GM10266 (cell line): ENCODE data around the gene SGTB.

Experiments
- DNase-seq: peaks from one replicate; pipeline ENCODE4 v3.0.0; 2012; ENCODE audit errors: extremely low spot score
- CTCF ChIP-seq: IDR thresholded peaks from 2 replicates; pipeline ENCODE4 v1.5.1; 2012; ENCODE audit warnings: mild to moderate bottlenecking, low read depth; ENCODE audit not compliant: control insufficient read depth, insufficient read depth; ENCODE audit errors: missing control alignments

Gene SGTB

GRCh38 chr5:65730910-65731309, 9.0 kb upstream of the SGTB start:
- no peak for TF ChIP-seq CTCF
- no peak for DNase-seq

GRCh38 chr5:65728218-65728617, 6.3 kb upstream of the SGTB start:
- TF ChIP-seq CTCF = no peak

GRCh38 chr5:65727491-65728156, 5.7 kb upstream of the SGTB start:
- no peak for DNase-seq
- TF ChIP-seq CTCF = no peak

More at GRCh38 chr5:65728218-65728617, 6.3 kb upstream of the SGTB start:
- no peak for DNase-seq

GRCh38 chr5:65722575-65723403, 880 bp upstream of the SGTB start:
- TF ChIP-seq CTCF = no peak
- peak; percentile 35 for DNase-seq

GRCh38 chr5:65721050-65721719, 724 bp downstream of the SGTB start:
- DNase-seq = peak; percentile 56
- no peak for TF ChIP-seq CTCF

- no peak for DNase-seq
- TF ChIP-seq CTCF = no peak
Measured at GRCh38 chr5:65718576-65719310, 3.2 kb downstream of the SGTB start.
